Mucosa of descending colon (tissue), 3 donors: ENCODE measurements around the gene KHSRP. TPM values are rescaled to one million over a fixed set of nuclear protein-coding genes. Genes with fewer than 3 reads are reported as not detected.

Experiments
- ATAC-seq: fragments of 200-7000 bp; cut with Tn5 transposase; one replicate; pipeline ENCODE4 v1.9.1; 2020; ENCODE audit warnings: mild to moderate bottlenecking, moderate library complexity
- DNase-seq, 3 donors: peaks; one replicate each; pipeline ENCODE4 v3.0.0-alpha.2; 2020
- H3K36me3 ChIP-seq: fragments of 200-600 bp; one replicate; pipeline ENCODE4 v1.8.0; 2021; ENCODE audit warnings: low read depth, mild to moderate bottlenecking
- H3K4me1 ChIP-seq: fragments of 200-600 bp; one replicate; pipeline ENCODE4 v1.8.0; 2021; ENCODE audit warnings: low read depth, mild to moderate bottlenecking
- H3K4me3 ChIP-seq: fragments of 200-600 bp; one replicate; pipeline ENCODE4 v1.8.0; 2021; ENCODE audit warnings: mild to moderate bottlenecking
- H3K9me3 ChIP-seq: fragments of 200-600 bp; one replicate; pipeline ENCODE4 v1.8.0; 2021; ENCODE audit warnings: mild to moderate bottlenecking
- intact Hi-C, 2 donors: fragments of 100-400 bp; cut with DNase I in 1 of 2; cut with micrococcal nuclease in 1 of 2; formaldehyde crosslinking; loops; one replicate each; pipeline versions ENCODE4 v1.11.0 to v1.11.1; 2022; cut with DNase I, micrococcal nuclease
- total RNA-seq, 3 donors: library from RNA; stranded (reverse); fragmentation: NEBNext Ultra II Directional in 2 of 3; extraction: Animal tissue kit (Norgen Biotek cat#: 25700) in 2 of 3; gene quantifications; one replicate each; pipeline versions ENCODE4 v1.2.1 to v1.2.4, GENCODE V29; 2021 to 2023
- TF ChIP-seq, protein P1 (sequence below): fragments of 200-600 bp; IDR thresholded peaks from one replicate; pipeline ENCODE4 v1.8.0; 2022; ENCODE audit warnings: antibody characterized with exemption, mild to moderate bottlenecking
- donor health status: DM: no; HTN: no; CAD: no; lungs with moderate emphysema.
- donor health status: DM: no; HTN: no; CAD: no.
- donor health status: DM: no; HTN: yes; CAD: no.

The KHSRP gene
- total RNA-seq, 3 donors from 2014 or later = 187 to 241 (median 236) TPM

DNA sequence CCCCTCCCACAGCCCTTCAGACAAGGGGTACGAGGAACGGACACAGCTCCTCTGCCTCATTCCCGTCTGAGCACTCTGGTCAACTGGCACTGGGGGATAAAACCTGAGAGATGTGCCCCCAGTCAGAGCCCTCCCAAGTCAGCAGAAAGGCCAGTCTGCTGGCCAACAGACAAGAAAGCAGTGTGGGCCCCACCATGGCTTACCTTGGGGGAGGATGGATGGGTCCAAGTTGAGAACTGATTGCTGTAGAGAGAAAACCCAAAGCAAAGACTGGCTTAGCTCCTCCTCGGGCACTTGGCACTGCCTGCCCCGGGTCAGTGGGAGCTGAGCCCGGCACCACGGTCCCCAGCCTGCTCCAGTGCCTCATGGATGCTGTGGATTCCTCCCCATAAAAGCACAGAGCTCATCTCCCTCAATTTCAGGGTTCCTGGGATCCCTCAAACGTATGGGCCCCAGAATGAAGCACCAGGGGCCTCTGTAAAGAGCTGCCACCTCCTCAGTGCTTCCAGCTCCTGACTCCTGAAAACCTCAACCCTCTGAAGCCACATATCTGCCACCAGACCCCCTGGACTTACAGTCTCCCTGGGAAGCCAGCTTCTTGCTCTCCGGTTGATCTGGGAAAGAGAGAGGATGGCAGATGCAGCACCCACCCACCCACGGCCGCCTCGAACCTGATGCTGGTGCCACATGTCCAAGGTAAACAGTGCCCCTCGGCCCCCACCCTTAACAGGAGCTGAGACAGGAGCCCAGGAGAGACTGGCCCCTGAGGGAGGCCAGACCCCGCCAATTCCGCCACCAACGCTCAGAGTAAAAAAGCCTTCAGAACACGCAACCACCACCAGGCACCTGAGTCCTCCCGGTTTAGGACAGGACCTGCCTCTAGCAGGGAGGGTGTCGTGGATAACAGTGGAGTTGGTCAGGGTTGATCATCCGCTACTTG is 3.3 kb downstream of the KHSRP start:
- Histone ChIP-seq H3K4me1 (peaks cover 19% of the 10 kb centered on the region), H3K9me3 (no peaks in the 10 kb centered on the region), H3K4me3 (no peak overlapping the region), H3K36me3 (peaks cover 26% of the 10 kb centered on the region)
- no peak for ATAC-seq
- no peak for DNase-seq
- intact Hi-C loops = no loop called here
- TF ChIP-seq, protein P1, sequence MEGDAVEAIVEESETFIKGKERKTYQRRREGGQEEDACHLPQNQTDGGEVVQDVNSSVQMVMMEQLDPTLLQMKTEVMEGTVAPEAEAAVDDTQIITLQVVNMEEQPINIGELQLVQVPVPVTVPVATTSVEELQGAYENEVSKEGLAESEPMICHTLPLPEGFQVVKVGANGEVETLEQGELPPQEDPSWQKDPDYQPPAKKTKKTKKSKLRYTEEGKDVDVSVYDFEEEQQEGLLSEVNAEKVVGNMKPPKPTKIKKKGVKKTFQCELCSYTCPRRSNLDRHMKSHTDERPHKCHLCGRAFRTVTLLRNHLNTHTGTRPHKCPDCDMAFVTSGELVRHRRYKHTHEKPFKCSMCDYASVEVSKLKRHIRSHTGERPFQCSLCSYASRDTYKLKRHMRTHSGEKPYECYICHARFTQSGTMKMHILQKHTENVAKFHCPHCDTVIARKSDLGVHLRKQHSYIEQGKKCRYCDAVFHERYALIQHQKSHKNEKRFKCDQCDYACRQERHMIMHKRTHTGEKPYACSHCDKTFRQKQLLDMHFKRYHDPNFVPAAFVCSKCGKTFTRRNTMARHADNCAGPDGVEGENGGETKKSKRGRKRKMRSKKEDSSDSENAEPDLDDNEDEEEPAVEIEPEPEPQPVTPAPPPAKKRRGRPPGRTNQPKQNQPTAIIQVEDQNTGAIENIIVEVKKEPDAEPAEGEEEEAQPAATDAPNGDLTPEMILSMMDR = no peak

DNA sequence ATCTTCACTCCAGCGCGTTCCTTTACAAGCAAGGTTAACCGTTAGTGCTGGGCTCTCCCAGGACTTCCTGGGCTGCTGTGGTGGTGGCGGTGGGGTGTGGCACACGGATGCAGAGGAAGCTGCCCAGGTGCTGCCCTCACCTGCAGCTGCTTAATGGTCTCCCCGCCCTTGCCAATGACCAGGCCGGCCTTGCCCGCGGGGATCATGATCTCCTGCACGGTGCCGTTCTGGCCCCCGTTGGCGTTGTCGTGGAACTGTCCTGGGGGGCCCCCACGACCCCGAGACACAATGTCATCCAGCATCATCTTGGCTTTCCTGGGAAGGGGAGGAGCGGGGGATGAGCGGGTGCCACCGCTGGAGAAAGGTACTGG is 6.1 kb downstream of the KHSRP start:
- Histone ChIP-seq H3K36me3 (peaks cover 30% of the 10 kb centered on the region), H3K9me3 (no peaks in the 10 kb centered on the region), H3K4me3 (no peak overlapping the region), H3K4me1 (peaks cover 9% of the 10 kb centered on the region)
- ATAC-seq = peak; percentile 61
- DNase-seq = no peak
- TF ChIP-seq, protein P1 = no peak
- intact Hi-C loops = no loop called here

DNA sequence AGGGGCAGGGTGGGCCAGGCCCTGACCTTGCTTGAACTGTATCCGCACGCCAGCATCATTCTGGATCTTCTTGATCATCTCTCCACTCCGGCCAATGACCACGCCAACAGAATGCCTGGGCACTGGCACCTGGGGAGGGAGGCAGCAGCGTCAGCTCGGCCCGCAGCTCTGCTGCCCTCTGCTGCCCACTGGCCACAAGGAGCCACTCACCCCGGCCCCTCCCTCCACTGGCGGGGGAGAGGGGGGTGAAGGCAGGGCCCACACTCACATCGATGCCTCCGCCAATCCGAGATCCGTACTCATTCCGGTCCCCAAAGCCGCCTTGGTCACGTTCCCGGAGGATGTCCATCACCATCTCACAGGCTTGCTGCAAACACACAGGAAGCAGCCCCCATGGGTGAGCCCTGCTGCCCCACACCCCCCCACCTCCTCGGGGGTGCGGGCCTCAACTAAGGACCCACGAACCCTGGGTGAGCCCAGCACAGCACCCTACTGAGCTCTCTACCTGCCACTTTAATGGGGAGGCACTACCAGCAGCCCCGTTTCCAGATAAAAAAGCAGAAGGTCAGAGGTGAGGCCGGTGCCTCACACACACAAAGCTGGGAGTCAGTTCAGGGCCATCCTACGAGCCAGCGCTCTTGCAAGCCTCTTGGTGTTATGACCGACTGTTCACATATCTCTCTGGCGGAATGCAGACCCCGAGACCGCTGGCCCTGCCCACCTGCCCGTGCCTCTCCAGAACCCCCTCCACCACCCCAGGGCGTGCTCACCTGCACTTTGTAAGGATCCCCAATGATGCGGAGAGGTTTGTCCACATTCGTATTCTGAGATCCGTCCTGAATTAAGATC is 6.7 kb downstream of the KHSRP start:
- Histone ChIP-seq H3K36me3 (peaks cover 30% of the 10 kb centered on the region), H3K4me1 (peaks cover 5% of the 10 kb centered on the region), H3K4me3 (no peak overlapping the region), H3K9me3 (no peaks in the 10 kb centered on the region)
- intact Hi-C loops = no loop called here
- peak; percentile 62 for ATAC-seq
- peak in 2 of 3 donors; percentile 38 to 47 for DNase-seq
- TF ChIP-seq, protein P1 = no peak

DNA sequence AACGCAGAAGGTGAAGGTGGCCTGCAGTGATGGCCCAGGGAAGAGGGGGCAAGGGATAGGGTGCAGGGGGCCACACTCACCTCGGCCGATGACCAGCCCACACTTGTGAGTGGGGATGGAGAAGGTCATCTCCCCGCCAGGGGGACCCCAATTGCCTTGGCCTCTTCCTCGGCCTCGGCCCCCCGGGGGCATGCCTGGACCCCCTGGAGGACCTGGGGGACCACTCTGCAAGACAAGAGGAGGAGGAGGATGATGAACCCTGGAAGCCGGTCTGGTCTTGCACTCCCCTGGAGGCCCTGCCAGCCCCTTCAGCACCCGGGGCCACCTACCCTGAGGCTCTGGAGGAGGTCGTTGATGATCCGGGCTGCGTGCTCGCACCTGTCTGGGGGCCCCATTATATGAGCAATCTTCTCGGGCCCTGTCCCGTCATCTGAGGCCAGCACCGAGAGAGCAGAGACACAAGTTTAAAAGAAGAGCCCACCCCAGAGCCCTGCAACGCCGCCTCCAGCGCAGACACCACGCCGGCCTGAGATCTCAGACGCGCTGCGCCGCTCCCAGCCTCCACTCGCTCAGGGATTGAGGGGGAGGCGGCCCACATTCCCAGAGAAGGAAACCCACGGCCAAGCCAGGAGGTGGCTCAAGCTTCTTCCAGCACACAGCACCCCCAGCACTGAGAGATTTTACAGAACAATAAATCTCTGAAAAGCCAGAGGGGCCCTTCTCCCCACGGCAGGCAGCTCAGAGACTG is 7.8 kb downstream of the KHSRP start:
- H3K36me3 ChIP-seq = peaks cover 30% of the 10 kb centered on the region
- no peaks in the 10 kb centered on the region for H3K4me1 ChIP-seq
- no peak for DNase-seq
- ATAC-seq = no peak
- no peaks in the 10 kb centered on the region for H3K9me3 ChIP-seq
- TF ChIP-seq, protein P1 = no peak
- intact Hi-C loops = no loop called here
- no peak overlapping the region for H3K4me3 ChIP-seq

DNA sequence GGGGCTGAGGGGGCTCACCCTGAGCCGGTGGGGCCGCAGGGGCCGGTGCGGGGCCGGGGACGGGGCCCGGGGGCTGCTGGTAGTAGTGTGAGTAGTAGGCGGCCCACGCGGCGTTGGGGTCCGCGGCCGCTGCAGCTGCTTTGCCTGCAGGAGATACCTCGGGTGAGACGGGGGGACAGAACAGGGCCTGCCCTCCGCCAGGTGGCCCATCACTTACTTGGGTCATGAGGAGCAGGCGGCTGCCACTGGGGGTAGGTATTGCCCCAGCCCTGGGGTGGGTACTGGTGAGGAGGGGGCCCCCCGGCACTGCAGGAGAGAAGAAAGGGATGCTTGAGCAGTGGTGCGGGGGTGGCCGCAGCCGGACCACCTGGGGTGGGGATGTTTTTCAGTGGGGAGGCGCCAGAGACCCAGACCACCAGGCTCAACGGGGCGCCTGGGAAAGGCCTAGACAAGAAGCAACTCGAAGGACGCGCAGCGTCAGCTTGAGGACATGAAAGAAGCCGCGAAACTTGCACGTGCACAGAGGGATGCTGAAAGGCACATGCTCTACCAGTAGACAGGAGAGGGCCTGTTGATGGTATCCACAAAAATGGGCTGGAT is 8.9 kb downstream of the KHSRP start:
- no peak overlapping the region for H3K4me3 ChIP-seq
- no peak for DNase-seq
- no peaks in the 10 kb centered on the region for H3K4me1 ChIP-seq
- peaks cover 30% of the 10 kb centered on the region for H3K36me3 ChIP-seq
- TF ChIP-seq, protein P1 = no peak
- no peak for ATAC-seq
- intact Hi-C loops = no loop called here
- no peaks in the 10 kb centered on the region for H3K9me3 ChIP-seq
